Fibroblast of the aortic adventitia (primary cell): ENCODE results near the gene GARNL3. TPM values are rescaled to one million over a fixed set of nuclear protein-coding genes. Genes with fewer than 3 reads are reported as not detected.
A peak's percentile ranks its signal among the peaks of the same experiment; 100 is the strongest.

Source experiments
- DNase-seq: peaks from one replicate; pipeline ENCODE4 v3.0.0-alpha.2; 2010; ENCODE audit warnings: low read depth
- H3K4me3 ChIP-seq: 2 replicates; pipeline ENCODE4 v1.5.1; 2011; ENCODE audit warnings: low read depth, mild to moderate bottlenecking, control low read depth, low read length, moderate library complexity
- total RNA-seq: library from RNA; depleted of rRNA; stranded (reverse); fragments of >200 nt; gene quantifications from 2 replicates; pipeline ENCODE4 v1.2.3, GENCODE V29; 2012; ENCODE audit warnings: low replicate concordance
- TF ChIP-seq, protein P1 (sequence below): IDR thresholded peaks from 2 replicates; pipeline ENCODE4 v1.5.1; 2011; ENCODE audit warnings: mild to moderate bottlenecking, low read length, control low read depth, inconsistent platforms; ENCODE audit not compliant: insufficient read depth

The GARNL3 gene
- total RNA-seq, 1 donor: 2.5 TPM

DNA sequence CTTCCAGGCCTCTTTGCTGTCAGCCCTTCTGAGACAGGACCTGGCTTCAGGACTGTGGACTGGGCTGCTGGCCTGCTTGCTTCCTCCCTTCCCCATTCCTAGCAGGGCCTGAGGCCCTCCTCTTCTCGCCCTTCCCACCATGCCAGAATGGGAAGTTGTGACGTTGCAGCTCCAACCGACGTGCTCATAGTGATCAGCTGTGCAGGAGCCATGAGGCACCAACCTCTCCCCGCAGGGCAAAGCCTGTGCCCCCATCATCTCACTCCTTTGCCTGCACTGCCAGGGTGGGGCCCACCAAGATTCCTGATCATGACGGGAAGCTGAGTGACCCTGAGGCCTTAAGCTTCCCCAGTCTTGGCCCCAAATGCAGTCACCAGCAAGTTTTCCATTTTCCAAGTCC lies 45.1 kb upstream of the GARNL3 start:
- no peak overlapping the region for H3K4me3 ChIP-seq
- TF ChIP-seq, protein P1, sequence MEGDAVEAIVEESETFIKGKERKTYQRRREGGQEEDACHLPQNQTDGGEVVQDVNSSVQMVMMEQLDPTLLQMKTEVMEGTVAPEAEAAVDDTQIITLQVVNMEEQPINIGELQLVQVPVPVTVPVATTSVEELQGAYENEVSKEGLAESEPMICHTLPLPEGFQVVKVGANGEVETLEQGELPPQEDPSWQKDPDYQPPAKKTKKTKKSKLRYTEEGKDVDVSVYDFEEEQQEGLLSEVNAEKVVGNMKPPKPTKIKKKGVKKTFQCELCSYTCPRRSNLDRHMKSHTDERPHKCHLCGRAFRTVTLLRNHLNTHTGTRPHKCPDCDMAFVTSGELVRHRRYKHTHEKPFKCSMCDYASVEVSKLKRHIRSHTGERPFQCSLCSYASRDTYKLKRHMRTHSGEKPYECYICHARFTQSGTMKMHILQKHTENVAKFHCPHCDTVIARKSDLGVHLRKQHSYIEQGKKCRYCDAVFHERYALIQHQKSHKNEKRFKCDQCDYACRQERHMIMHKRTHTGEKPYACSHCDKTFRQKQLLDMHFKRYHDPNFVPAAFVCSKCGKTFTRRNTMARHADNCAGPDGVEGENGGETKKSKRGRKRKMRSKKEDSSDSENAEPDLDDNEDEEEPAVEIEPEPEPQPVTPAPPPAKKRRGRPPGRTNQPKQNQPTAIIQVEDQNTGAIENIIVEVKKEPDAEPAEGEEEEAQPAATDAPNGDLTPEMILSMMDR: no peak
- no peak for DNase-seq

DNA sequence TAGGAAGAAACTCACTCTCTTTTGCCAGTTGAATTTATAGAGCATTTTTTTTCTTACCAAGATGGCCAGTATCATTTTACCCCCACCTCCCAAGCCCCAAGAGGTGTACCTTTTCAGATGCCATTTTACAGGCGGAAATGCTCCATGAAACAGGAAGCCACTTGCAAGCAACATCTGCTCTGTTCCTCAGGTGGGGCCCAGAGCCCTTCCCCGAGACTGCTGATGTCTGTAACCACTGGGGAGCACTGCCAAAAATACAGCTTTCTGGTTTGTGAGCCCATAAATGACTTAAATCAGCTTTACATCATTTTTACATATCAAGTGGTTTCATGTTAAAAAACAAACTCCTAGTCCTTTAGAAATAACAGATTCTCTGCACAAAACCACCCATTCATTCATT lies 42.9 kb upstream of the GARNL3 start:
- TF ChIP-seq, protein P1: no peak
- DNase-seq: no peak
- H3K4me3 ChIP-seq: no peak overlapping the region

DNA sequence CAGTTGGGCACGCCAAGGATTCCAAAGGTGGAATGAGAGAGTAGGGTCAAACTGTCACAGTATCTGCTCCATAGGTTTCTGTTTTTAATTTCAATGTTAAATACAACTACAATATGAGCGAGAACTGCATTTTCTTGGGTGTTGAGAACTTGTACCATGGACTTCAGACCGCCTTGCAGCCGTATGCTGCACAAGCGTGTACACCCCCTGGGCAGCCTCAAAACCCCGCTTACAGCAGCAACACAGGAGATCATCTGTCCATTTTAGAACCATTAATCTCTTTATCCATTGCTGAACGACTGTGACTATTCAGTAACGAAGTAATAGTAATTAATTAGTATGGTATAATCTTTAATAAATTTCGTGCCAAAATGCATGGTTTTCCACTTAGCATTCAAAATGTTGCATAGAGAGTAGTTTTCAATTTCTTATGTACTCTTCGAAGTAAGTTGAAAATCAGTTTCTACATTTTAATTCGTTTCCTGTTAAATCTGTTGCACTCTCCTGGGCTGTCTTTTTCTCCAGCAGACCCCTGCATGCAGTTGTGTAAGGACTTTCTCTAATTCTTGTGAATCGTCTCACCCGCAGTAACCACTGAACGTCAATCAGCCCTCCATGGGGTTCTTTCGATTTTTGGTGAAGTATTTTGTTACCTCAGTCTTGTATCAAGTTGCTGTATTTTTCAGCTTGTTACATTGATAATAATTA lies 42.0 kb upstream of the GARNL3 start:
- no peak overlapping the region for H3K4me3 ChIP-seq
- DNase-seq: no peak
- TF ChIP-seq, protein P1: no peak

DNA sequence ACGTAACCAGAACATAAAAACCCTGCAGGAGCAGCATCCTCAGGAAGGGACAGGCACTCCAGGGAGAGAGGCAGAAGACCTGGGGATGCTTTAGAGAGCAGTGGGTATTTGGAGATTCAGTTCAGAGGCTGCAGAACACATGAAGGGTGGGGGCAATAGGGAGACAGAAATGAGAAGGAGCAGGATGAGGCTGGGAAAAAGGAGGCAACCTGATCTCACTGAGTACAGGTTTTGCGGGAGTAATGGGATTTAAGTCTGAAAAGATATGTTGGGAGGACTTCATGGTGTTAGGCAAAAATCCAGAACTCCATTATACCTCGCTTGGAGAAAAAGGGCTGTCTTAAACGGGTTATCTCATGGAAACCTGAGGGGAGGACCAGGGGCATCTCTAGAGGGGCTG lies 41.3 kb upstream of the GARNL3 start:
- H3K4me3 ChIP-seq: no peak overlapping the region
- no peak for DNase-seq
- TF ChIP-seq, protein P1: no peak

DNA sequence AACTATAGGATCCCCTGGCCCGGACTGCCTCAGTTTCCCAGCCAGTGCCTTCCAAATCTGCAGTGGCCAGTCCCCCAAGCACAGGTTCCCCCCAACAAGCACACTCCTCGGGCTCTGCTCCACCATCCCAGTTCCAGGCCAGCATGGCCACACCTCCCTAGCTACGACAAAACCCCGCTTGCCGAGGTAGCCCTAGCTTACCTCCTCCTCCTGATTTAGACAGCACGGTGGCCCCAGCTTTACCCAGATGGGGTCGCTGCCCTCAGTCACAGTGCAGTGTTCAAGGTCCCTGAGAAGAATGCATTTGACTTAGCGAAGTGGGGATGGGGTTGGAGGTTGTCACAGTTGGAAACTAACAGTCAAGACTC lies 40.8 kb upstream of the GARNL3 start:
- TF ChIP-seq, protein P1: no peak
- H3K4me3 ChIP-seq: no peak overlapping the region
- DNase-seq: no peak

DNA sequence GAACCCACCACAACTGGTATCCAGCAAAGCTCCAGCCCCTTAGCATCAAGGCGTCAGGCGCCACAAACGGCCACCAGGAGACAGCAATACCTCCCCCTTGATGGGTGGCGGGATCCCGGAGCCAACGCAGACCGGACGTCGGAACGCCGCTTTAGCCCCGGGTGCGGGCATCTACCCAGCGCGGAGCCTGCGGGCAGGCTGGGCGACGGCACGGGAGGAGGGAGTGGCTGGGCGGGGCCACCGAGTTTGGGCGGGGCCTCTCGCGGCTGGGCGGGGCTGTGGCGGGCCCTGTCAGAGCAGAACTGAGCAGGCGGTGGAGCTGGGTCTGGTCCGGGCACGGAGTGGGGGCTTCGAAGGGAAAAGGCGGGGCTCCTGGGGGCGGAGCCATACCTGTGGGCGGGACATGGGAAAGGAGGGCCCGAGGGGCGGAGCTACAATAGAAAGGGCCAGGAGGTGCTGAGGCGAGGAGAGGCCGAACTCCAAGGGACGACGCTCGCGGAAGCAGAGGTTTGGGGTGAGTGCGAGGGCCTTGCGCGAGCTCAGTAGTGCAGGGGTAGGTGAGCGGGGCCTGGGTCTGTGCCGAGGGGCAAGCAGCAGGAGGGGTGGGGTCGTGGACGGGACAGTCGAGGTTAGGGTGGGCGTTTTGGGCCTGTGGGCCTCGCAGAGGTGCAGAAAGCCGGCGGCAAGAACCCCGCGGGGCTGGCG lies 40.2 kb upstream of the GARNL3 start:
- TF ChIP-seq, protein P1: peak; percentile 3
- peak; percentile 32 for DNase-seq
- H3K4me3 ChIP-seq: peak overlapping the region; percentile 61
